ENCODE data around the gene NEO1. TPM values are rescaled to one million over a fixed set of nuclear protein-coding genes. Genes with fewer than 3 reads are reported as not detected.

The NEO1 gene
- total RNA-seq, 8 experiments from 2014 or later = 21.5 to 98.0 (median 48.5) TPM

DNA sequence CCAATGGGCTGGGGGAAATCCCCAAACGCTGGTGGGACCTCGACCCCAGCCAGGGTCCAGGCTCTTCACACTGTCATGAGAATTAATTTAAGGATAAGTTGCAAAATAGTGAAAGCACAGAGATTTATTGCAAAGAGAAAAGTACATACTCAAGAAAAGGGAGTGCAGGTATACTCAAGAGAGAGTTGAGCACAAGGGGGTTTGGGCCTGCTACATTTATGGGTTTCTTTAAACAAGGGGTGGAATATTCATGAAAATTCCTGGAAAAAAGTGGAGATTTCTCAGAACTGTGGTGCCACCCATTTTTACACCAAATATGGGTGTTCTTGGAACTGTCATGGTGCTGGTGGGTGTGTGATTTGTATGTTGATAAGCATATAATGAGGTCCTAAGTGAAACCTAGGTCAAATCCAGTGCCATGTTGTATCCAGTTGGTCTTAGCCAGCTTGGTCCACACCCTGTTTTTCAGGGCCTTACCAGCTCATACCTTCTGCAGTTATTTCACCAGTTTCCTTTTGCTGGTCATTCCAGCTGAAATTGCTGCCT is 32.6 kb upstream of the NEO1 start:
- Histone ChIP-seq H3K27ac (no peak overlapping the region), H3K4me3 (no peak overlapping the region), H3K4me1 (replicated peaks in 1 of 2) (peaks cover 29 to 37% of the 10 kb centered on the region in 2 donors)
- in situ Hi-C loops (cut with MboI; ENCODE audit: low pct_unique_long_range_greater_than_20kb in 2 of 9, low sequenced_read_pairs in 9 of 9, unreplicated experiment in 9 of 9) = no loop called here
- 42 to 100% (median 86%) methylated on average over 2 of the region's 2 CpGs; no CpG with 5 or more reads in 6 of the 10 experiments for WGBS, 10 experiments
- ATAC-seq (replicated peaks in 6 of 8) = peak in 3 of 8 experiments; percentile 39 to 85 (median 80)

DNA sequence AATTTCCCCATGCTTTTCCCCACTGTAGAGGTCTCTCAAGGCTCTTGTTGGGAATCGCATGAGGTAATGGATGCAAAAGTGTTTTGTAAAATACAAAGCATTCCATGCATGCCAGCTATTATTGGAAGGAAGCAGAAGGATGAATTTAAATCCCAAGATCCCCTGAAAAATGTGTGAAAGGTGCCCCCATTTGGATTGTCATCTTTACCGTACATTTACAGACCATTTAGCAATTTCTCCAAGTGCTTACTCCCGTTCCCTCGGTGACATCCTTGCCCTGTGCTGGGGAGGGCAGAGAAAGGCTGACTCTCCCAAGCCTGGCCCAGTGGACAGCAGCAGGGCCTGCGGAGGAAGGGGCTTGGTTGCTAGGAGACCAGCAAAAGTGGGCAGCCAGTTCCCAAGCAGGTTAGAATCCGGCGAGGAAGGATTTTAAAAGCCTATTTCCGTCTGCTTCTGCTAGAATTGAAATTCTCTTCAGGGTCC is 31.1 kb upstream of the NEO1 start:
- ATAC-seq (replicated peaks in 6 of 8) = peak in 5 of 8 experiments; percentile 92 to 96 (median 94)
- 0 to 49% (median 6%) methylated on average over 2 to 8 of the region's 8 CpGs; no CpG with 5 or more reads in 1 of the 10 experiments for WGBS, 10 experiments
- peaks cover 29 to 37% of the 10 kb centered on the region in 2 donors for H3K4me1 ChIP-seq (replicated peaks in 1 of 2)
- in situ Hi-C loops (cut with MboI; ENCODE audit: low pct_unique_long_range_greater_than_20kb in 2 of 9, low sequenced_read_pairs in 9 of 9, unreplicated experiment in 9 of 9) = no loop called here
- H3K4me3 ChIP-seq = peak overlapping the region in 2 of 5 donors; percentile 1 to 4
- peak overlapping the region; percentile 19 to 56 for H3K27ac ChIP-seq

DNA sequence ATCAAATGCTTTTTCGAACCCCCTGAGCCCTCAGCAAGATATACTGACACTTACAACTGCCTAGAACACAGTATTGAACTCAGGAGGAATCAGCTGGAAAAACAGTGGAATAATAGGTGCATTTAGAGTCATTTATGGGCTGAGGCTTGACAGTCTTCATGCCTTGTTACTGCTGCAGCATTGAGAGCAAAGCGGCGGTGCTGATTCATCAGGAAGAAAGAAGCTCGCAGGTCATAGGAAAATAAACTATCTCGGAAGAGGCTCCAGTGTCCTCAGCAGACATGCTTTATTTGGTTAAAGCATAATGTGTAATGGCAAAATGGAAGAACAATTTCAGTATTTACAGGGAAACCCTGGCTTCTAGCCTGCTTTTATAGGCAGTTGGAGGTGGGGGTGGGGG is 30.1 kb upstream of the NEO1 start:
- Histone ChIP-seq H3K4me3 (no peak overlapping the region), H3K27ac (peak overlapping the region; percentile 19 to 56)
- 4 to 100% (median 59%) methylated on average over 1 to 5 of the region's 5 CpGs; no CpG with 5 or more reads in 2 of the 10 experiments for WGBS, 10 experiments

DNA sequence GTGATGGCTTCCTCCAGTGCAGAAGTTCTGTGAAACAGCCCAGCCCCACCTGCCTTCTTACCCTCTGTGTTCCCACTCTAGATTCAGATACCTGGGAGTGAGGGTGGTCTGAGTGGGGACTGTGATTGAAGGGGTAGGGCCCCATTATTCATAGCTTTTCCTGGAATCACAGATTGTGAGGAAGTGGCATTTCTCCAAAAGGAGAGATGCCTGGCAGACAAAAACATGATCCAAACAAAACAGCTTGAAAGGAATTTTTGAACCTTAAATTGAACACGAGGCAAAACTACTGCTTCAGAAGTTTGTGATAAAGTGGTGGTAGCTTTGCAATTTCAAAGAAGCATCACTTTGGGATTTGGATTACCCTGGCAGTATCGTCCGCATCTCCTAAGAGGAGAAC is 29.2 kb upstream of the NEO1 start:
- Histone ChIP-seq H3K4me3 (no peak overlapping the region), H3K27ac (peak overlapping the region in 1 of 2 donors; percentile 56), H3K4me1 (replicated peaks in 1 of 2) (peaks cover 29 to 40% of the 10 kb centered on the region in 2 donors)
- no peak for ATAC-seq (replicated peaks in 6 of 8)
- WGBS, 10 experiments = 0 to 100% (median 87%) methylated on average over 1 to 3 of the region's 3 CpGs; no CpG with 5 or more reads in 3 of the 10 experiments
- in situ Hi-C loops (cut with MboI; ENCODE audit: low pct_unique_long_range_greater_than_20kb in 2 of 9, low sequenced_read_pairs in 9 of 9, unreplicated experiment in 9 of 9) = no loop called here

More for the DNA sequence above, 30.1 kb upstream of the NEO1 start:
- peaks cover 29 to 37% of the 10 kb centered on the region in 2 donors for H3K4me1 ChIP-seq (replicated peaks in 1 of 2)
- ATAC-seq (replicated peaks in 6 of 8) = peak in 5 of 8 experiments; percentile 35 to 63 (median 44)
- in situ Hi-C loops (cut with MboI; ENCODE audit: low pct_unique_long_range_greater_than_20kb in 2 of 9, low sequenced_read_pairs in 9 of 9, unreplicated experiment in 9 of 9) = no loop called here

DNA sequence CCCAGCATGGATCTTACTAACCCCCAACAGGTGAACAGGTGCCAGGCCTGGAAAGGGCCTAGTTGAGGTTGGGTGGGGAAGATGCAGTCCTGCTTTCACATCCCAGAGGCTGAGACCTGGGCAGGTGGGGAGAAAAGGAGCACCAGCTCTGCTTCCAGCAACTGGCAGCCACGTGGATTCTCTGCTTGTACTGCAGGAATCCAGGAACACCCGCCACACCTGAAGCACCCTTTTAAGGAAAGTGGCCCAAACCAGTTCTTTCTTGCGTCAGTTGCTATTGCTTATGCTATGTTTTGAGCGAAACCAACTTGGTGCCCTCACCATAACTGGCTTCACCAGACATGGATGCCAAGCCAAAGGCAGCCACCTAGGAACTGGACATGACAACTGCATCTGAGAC is 28.1 kb upstream of the NEO1 start:
- no peak for ATAC-seq (replicated peaks in 6 of 8)
- in situ Hi-C loops (cut with MboI; ENCODE audit: low pct_unique_long_range_greater_than_20kb in 2 of 9, low sequenced_read_pairs in 9 of 9, unreplicated experiment in 9 of 9) = no loop called here

DNA sequence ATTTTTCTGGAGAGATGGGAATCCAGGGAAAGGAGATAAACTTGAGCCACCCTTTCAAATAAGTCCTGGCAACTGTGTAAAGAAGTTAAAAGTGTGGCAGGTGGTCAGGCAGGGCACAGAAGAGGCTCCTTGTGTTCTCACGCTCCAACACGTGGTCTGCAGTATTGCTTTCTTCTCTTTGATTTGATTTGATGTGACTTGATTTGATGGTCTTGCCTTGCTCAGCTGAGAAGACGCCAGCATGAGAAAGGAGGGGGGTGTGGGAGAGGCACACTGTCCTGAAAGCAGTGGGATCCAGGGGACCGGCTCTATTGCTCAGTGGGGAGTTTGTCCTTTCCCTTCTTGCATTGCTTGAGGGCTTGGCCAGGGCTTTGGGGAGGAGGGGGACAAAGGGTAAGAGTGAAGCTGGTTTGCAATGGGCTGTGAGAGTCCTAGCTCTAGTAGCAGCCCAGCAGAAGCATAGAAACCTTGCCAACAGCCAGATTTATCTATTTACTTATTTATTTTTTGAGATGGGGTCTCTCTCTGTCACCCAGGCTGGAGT is 25.7 kb upstream of the NEO1 start:
- in situ Hi-C loops (cut with MboI; ENCODE audit: low pct_unique_long_range_greater_than_20kb in 2 of 9, low sequenced_read_pairs in 9 of 9, unreplicated experiment in 9 of 9) = no loop called here

More for the DNA sequence above, 28.1 kb upstream of the NEO1 start:
- Histone ChIP-seq H3K4me1 (replicated peaks in 1 of 2) (peaks cover 35 to 48% of the 10 kb centered on the region in 2 donors), H3K27ac (no peak overlapping the region), H3K4me3 (no peak overlapping the region)
- 40 to 100% (median 86%) methylated on average over 1 to 2 of the region's 4 CpGs; no CpG with 5 or more reads in 3 of the 10 experiments for WGBS, 10 experiments

DNA sequence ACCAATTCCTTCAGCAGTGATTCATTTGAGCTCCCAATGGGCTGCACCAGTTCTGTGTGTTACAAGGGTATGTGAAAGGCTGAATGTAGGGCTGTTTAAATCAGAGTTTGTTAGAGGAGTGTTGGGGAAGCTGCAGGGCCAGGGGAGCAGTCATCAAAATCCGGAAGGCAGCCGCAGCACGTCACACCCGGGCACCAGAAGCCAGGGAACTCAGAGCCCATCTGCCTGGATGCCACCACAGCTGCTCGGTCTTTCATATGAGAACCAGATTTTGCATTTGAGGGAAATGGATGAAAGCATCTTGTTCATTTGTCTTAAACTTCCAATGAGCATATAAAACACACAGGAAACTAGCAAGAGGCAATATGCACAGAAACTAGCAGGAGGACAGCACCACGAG is 24.2 kb upstream of the NEO1 start:
- WGBS, 10 experiments = 45 to 100% (median 75%) methylated on average over 1 to 6 of the region's 6 CpGs; no CpG with 5 or more reads in 1 of the 10 experiments
- H3K27ac ChIP-seq = no peak overlapping the region

More for the DNA sequence above, 25.7 kb upstream of the NEO1 start:
- Histone ChIP-seq H3K4me3 (no peak overlapping the region), H3K27ac (no peak overlapping the region), H3K4me1 (replicated peaks in 1 of 2) (peaks cover 24 to 37% of the 10 kb centered on the region in 2 donors)
- 0 to 70% (median 45%) methylated on average over 1 to 3 of the region's 4 CpGs; no CpG with 5 or more reads in 4 of the 10 experiments for WGBS, 10 experiments
- ATAC-seq (replicated peaks in 6 of 8) = no peak

DNA sequence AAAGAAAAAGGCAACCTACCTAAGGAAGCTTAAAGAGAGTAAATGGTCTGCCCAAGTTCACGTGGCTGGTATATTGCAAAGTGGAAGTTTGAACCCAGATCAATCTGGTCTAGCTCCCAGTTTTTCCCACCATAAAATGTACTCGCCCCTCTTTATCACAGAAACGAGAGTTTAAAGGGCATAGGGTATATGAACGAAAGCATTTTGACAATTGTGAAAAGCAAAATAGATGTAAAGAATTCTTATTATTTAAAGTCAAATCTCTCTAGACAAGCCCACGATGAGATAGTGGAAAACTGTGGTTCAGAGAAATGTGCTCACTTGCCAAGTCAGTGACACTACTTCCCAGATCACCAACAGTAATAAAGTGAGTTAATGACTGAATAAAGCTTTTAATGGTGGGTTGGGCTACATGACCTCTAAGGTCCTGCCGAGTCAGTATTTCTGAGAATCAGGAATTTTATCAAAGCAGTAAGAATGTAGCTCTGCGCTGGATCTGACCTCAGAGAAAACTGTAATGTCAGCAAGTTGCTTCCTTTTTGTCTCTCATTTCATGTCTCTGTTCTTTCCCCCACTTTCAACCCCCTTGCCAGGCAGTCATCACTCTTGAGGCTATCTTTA is 23.3 kb upstream of the NEO1 start:
- Histone ChIP-seq H3K4me1 (replicated peaks in 1 of 2) (peaks cover 8 to 17% of the 10 kb centered on the region in 2 donors), H3K27ac (no peak overlapping the region), H3K4me3 (no peak overlapping the region)
- ATAC-seq (replicated peaks in 6 of 8) = no peak
- WGBS, 10 experiments = 29 to 83% (median 68%) methylated on average over 3 to 6 of the region's 7 CpGs
- in situ Hi-C loops (cut with MboI; ENCODE audit: low pct_unique_long_range_greater_than_20kb in 2 of 9, low sequenced_read_pairs in 9 of 9, unreplicated experiment in 9 of 9) = no loop called here

More for the DNA sequence above, 24.2 kb upstream of the NEO1 start:
- in situ Hi-C loops (cut with MboI; ENCODE audit: low pct_unique_long_range_greater_than_20kb in 2 of 9, low sequenced_read_pairs in 9 of 9, unreplicated experiment in 9 of 9) = no loop called here
- H3K4me1 ChIP-seq (replicated peaks in 1 of 2) = peaks cover 9 to 23% of the 10 kb centered on the region in 2 donors
- no peak for ATAC-seq (replicated peaks in 6 of 8)
- H3K4me3 ChIP-seq = no peak overlapping the region

DNA sequence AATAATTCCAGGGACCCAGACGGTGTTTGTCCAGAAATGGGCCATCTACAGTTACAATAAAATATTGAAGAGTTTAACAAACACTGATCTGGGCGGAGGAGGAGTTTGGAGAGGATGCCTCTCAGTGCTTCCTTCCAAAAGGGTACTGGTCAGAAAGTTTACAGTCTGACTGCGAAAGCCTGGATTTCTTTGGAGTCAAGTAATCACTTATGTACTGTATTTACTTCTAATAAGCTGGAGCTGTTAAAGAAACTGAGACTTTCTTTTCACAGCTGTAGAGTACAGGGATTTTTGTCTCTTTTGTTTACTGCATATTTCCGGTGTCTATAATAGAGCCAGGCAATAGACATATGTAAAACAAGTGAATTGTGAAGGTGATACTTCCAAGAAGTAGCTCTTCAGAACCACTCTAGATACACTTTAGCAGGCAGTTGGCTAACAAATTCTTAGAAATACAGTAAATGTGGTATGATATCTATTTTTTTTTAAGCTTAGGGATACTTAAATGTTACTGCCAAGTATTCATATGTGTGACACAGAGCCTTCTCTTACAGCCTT is 22.1 kb upstream of the NEO1 start:
- peaks cover 8 to 17% of the 10 kb centered on the region in 2 donors for H3K4me1 ChIP-seq (replicated peaks in 1 of 2)
- in situ Hi-C loops (cut with MboI; ENCODE audit: low pct_unique_long_range_greater_than_20kb in 2 of 9, low sequenced_read_pairs in 9 of 9, unreplicated experiment in 9 of 9) = no loop called here
- 33 to 100% (median 83%) methylated on average over 2 to 4 of the region's 4 CpGs for WGBS, 10 experiments
- no peak overlapping the region for H3K27ac ChIP-seq
- no peak for ATAC-seq (replicated peaks in 6 of 8)
- no peak overlapping the region for H3K4me3 ChIP-seq

DNA sequence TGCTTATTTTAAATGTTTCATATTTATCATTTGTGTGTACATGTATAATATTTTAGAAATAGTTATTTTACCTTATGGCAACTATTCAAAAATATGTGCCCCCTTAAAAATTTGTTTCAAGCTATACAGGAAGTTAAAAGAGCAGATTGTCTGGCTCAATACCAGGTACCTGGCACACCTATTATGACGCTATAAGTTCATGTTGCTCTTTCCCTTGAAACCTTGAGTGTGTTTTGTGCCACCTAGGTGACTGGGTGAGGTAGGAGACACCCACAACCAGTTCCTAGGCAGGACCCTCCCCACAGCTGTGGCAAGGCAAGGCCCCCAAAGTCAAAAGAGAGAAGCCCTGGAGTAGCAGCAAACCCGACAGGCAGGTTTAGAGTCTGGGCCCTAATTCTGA is 20.6 kb upstream of the NEO1 start:
- in situ Hi-C loops (cut with MboI; ENCODE audit: low pct_unique_long_range_greater_than_20kb in 2 of 9, low sequenced_read_pairs in 9 of 9, unreplicated experiment in 9 of 9) = no loop called here
- no peak for ATAC-seq (replicated peaks in 6 of 8)
- peaks cover 8 to 22% of the 10 kb centered on the region in 2 donors for H3K4me1 ChIP-seq (replicated peaks in 1 of 2)
- no peak overlapping the region for H3K4me3 ChIP-seq
- 58 to 100% (median 100%) methylated on average over 1 to 2 of the region's 2 CpGs; no CpG with 5 or more reads in 3 of the 10 experiments for WGBS, 10 experiments
- no peak overlapping the region for H3K27ac ChIP-seq

DNA sequence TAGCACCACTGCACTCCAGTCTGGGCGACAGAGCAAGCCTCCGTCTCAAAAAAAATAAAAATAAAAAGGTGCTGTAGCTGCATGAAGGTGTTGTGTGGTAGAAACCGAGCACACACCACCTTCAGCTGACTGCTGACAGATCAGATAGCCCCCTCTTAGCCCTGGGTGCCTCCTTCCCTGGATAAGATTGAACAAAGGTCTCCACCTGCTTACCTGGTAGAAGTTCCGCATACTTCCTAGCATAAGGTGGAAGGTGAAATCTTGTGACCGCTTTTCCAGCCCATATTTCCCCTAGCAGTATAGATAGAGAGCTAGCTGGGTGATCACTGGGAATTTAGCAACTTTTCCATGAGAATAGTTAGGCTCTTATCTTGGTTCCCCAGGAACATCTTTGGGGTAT is 18.7 kb upstream of the NEO1 start:
- Histone ChIP-seq H3K4me1 (replicated peaks in 1 of 2) (peaks cover 9 to 23% of the 10 kb centered on the region in 2 donors), H3K27ac (no peak overlapping the region), H3K4me3 (no peak overlapping the region)
- WGBS, 10 experiments = 87 to 100% (median 95%) methylated on average over 1 to 5 of the region's 5 CpGs; no CpG with 5 or more reads in 6 of the 10 experiments
- ATAC-seq (replicated peaks in 6 of 8) = no peak
- in situ Hi-C loops (cut with MboI; ENCODE audit: low pct_unique_long_range_greater_than_20kb in 2 of 9, low sequenced_read_pairs in 9 of 9, unreplicated experiment in 9 of 9) = no loop called here

DNA sequence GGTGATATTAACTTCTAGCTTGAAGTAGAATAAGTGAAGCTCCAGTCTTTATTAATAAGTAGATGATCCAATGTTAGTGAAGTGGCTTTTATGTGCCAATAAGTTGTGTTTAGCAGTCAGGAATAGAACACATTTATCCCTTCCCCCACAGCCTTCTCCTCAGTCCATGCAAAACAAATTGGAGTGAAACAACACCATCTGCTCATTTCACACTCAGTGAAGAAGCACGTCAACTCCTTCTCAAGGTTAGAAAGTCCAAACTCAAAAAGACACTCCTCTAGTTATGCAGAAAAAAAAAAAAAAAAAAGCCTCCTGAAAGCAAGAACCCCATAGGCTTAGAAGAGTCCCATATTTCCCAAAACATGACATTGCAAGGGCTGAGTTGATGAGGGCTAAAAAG is 18.0 kb upstream of the NEO1 start:
- WGBS, 10 experiments = 0 to 77% (median 38%) methylated on average over 1 of the region's 1 CpG; no CpG with 5 or more reads in 3 of the 10 experiments
- no peak overlapping the region for H3K27ac ChIP-seq
- in situ Hi-C loops (cut with MboI; ENCODE audit: low pct_unique_long_range_greater_than_20kb in 2 of 9, low sequenced_read_pairs in 9 of 9, unreplicated experiment in 9 of 9) = no loop called here
- peaks cover 4 to 17% of the 10 kb centered on the region in 2 donors for H3K4me1 ChIP-seq (replicated peaks in 1 of 2)
- ATAC-seq (replicated peaks in 6 of 8) = no peak
- H3K4me3 ChIP-seq = no peak overlapping the region

DNA sequence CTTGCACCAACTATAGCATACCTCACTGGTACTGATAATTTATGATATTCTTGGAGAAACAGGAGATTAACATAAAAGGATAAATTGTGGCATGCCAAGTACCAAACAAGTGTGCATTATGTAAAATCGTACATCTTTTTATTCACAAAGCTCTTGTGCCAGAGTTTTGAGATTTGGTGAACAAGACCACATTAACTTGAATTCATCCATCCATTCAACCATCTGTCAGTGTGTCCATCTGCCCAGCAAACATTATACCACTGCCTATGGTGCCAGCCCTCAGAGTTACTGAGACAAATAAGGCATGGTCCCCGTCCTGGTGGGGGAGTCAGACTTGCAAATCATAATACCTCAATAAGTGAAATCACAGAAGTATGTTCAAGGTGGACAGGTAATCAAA is 17.0 kb upstream of the NEO1 start:
- H3K4me1 ChIP-seq (replicated peaks in 1 of 2) = peaks cover 2 to 10% of the 10 kb centered on the region in 2 donors
- no peak overlapping the region for H3K27ac ChIP-seq
- no peak for ATAC-seq (replicated peaks in 6 of 8)
- no peak overlapping the region for H3K4me3 ChIP-seq
- in situ Hi-C loops (cut with MboI; ENCODE audit: low pct_unique_long_range_greater_than_20kb in 2 of 9, low sequenced_read_pairs in 9 of 9, unreplicated experiment in 9 of 9) = no loop called here
- WGBS, 10 experiments = 20 to 94% (median 83%) methylated on average over 1 to 2 of the region's 2 CpGs; no CpG with 5 or more reads in 1 of the 10 experiments
